Astrocyte (in vitro differentiated cells and primary cell): ENCODE measurements around the gene CRELD1.

Source experiments
- EZH2 ChIP-seq: IDR thresholded peaks from 2 replicates; pipeline ENCODE4 v1.6.1; 2012; ENCODE audit warnings: mild to moderate bottlenecking, low read length, inconsistent platforms; ENCODE audit not compliant: insufficient read depth
- TF ChIP-seq, protein P1 (sequence below): IDR thresholded peaks from 2 replicates; pipeline ENCODE4 v1.5.1; 2011; ENCODE audit warnings: low read depth, mild to moderate bottlenecking, inconsistent platforms, low read length, moderate library complexity; ENCODE audit not compliant: insufficient read depth

DNA sequence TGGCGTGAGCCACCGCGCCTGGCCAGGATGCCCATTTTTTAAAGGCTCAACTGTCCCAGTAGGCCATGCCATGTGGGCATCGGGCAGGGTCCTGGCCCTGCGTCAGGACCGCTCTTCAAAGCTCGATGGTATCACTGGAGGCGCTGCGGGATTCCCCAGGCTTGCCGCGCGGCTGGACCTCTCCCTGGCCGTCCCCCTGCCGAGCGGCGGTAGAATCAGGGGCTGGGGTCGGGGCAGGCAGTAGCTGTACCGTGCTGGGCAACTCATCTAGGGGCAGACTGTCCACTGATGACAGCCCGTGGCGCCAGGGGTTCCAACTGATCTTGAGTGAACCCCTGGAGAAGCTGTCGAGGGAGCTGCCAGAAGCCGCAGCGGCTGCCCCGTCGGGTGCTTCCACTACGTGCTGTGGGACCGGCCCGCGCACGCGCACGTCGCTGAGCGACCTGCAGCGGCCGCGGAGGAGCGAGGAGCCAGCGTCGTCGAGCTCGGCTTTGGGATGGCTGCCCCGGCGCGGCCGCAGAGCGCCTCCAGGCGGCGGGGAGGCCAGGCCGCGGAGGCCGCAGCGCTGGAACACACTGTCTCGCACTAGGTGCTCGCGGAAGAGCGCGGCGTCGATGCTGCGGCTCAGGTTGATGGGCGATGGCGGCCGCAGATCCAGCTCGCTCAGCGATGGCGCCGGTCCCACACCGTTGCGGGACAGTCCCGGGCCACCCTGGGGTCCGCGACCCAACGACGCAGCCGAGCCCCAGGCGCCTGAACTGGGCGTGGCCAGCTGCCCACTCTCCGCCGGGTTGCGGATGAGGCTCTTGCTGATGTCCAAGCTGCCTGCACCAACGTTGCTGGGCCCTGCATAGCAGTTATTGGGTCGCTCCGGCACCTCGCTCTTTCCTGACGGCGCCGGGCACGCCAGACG lies 12.7 kb downstream of the CRELD1 start:
- TF ChIP-seq, protein P1, sequence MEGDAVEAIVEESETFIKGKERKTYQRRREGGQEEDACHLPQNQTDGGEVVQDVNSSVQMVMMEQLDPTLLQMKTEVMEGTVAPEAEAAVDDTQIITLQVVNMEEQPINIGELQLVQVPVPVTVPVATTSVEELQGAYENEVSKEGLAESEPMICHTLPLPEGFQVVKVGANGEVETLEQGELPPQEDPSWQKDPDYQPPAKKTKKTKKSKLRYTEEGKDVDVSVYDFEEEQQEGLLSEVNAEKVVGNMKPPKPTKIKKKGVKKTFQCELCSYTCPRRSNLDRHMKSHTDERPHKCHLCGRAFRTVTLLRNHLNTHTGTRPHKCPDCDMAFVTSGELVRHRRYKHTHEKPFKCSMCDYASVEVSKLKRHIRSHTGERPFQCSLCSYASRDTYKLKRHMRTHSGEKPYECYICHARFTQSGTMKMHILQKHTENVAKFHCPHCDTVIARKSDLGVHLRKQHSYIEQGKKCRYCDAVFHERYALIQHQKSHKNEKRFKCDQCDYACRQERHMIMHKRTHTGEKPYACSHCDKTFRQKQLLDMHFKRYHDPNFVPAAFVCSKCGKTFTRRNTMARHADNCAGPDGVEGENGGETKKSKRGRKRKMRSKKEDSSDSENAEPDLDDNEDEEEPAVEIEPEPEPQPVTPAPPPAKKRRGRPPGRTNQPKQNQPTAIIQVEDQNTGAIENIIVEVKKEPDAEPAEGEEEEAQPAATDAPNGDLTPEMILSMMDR = peak; percentile 32
- no peak for TF ChIP-seq EZH2
